DMS 273 treated with DMSO at 0.1 percent for 48 hours (cell line): Measurements from ENCODE around the gene RNF207.
A peak's percentile ranks its signal among the peaks of the same experiment; 100 is the strongest.

Source experiments
- DNase-seq: peaks from one replicate; lab custom pipeline; 2025; lab: John Stamatoyannopoulos, UW

RNF207 gene

GRCh38 chr1:6269720-6270400, 63.9 kb downstream of the RNF207 start:
- peak; percentile 66 for DNase-seq

- no peak for DNase-seq
Measured at GRCh38 chr1:6270401-6270800, 64.5 kb downstream of the RNF207 start.
